22Rv1 (cell line): Measurements from ENCODE around the gene SLC35G4.

ENCODE experiments used
- H3K27ac ChIP-seq: fragments of 450-650 bp; 2 replicates; pipeline ENCODE4 v1.5.1; 2017
- CTCF ChIP-seq: fragments of 450-650 bp; IDR thresholded peaks from 2 replicates; pipeline ENCODE4 v1.5.1; 2017; ENCODE audit warnings: mild to moderate bottlenecking
- ZFX ChIP-seq: fragments of 450-650 bp; IDR thresholded peaks from 2 replicates; pipeline ENCODE4 v1.6.1; 2017; ENCODE audit warnings: antibody characterized with exemption, borderline replicate concordance

The SLC35G4 gene

GRCh38 chr18:11572201-11572600 is 37.2 kb upstream of the SLC35G4 start:
- H3K27ac ChIP-seq = no peak overlapping the region
- TF ChIP-seq CTCF = no peak
- no peak for TF ChIP-seq ZFX

GRCh38 chr18:11574545-11574944 is 34.9 kb upstream of the SLC35G4 start:
- no peak for TF ChIP-seq ZFX
- no peak for TF ChIP-seq CTCF
- H3K27ac ChIP-seq = no peak overlapping the region

GRCh38 chr18:11577271-11578112 is 31.9 kb upstream of the SLC35G4 start:
- H3K27ac ChIP-seq = no peak overlapping the region
- no peak for TF ChIP-seq CTCF
- no peak for TF ChIP-seq ZFX

- H3K27ac ChIP-seq = no peak overlapping the region
- TF ChIP-seq ZFX = no peak
- TF ChIP-seq CTCF = no peak
Observed at GRCh38 chr18:11578799-11579198, 30.6 kb upstream of the SLC35G4 start.

- no peak for TF ChIP-seq ZFX
- TF ChIP-seq CTCF = no peak
- no peak overlapping the region for H3K27ac ChIP-seq
Observed at GRCh38 chr18:11579916-11580315, 29.5 kb upstream of the SLC35G4 start.

- H3K27ac ChIP-seq = no peak overlapping the region
- TF ChIP-seq CTCF (no peak), ZFX (no peak)
Observed at GRCh38 chr18:11581286-11581685, 28.1 kb upstream of the SLC35G4 start.

- no peak overlapping the region for H3K27ac ChIP-seq
- TF ChIP-seq ZFX (no peak), CTCF (no peak)
Observed at GRCh38 chr18:11585596-11585995, 23.8 kb upstream of the SLC35G4 start.
